ENCODE measurements around the gene BAZ2B. TPM values are rescaled to one million over a fixed set of nuclear protein-coding genes. Genes with fewer than 3 reads are reported as not detected.

The BAZ2B gene
- total RNA-seq, 3 donors from 2014 or later: 58.9 to 98.1 (median 72.5) TPM

GRCh38 chr2:159551806-159552205 is 64.5 kb downstream of the BAZ2B start:
- intact Hi-C loops (cut with DNase I, micrococcal nuclease): no loop called here
- no peaks in the 10 kb centered on the region for H3K36me3 ChIP-seq (ENCODE audit: low read depth)
- H3K4me3 ChIP-seq: no peak overlapping the region
- no peaks in the 10 kb centered on the region for H3K9me3 ChIP-seq
- DNase-seq: no peak
- no peak for ATAC-seq
- H3K4me1 ChIP-seq (ENCODE audit: low read depth): no peaks in the 10 kb centered on the region
- no peak for TF ChIP-seq CTCF (IDR thresholded peaks at IDR 0.05)

DNA sequence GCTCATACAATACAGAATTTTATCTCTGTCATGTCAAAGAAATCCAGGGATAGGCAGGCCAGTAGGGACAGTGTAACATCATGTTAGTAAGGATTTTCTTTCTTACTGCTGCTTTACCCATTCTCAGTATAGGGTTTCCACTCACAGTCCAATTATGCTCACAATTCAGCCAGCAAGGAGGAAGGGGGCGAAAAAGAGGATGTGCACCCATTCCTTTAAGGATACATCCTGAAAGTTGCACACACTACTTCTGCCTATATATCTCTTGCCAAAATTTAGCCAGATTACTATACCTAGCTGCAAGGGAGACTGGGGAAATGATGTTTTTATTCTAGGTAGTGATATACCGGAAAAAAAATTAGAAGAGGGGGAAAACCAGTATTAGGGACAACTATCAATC is 66.1 kb downstream of the BAZ2B start:
- no peak for ATAC-seq
- Histone ChIP-seq H3K4me3 (no peak overlapping the region), H3K9me3 (no peaks in the 10 kb centered on the region), H3K36me3 (ENCODE audit: low read depth) (no peaks in the 10 kb centered on the region), H3K4me1 (ENCODE audit: low read depth) (no peaks in the 10 kb centered on the region)
- no peak for DNase-seq
- intact Hi-C loops (cut with DNase I, micrococcal nuclease): no loop called here
- TF ChIP-seq CTCF (IDR thresholded peaks at IDR 0.05): no peak

DNA sequence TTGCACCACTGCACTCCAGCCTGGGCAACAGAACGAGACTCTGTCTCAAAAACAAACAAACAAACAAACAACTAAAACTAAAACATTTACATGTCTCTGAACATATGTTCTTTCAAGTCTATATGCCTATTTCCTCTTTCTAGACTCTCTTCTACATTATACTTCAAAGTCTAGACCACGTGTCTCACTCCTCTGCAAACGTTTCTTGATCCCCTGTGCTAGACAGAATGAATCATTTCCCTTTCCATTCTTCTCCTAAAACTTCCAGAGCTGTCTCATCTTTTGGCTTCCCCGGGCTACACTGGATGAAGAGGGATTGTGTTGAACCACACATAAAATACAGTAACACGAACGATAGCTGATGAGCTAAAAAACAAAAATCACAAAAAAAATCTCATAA is 67.1 kb downstream of the BAZ2B start:
- TF ChIP-seq CTCF (IDR thresholded peaks at IDR 0.05): no peak
- DNase-seq: no peak
- H3K36me3 ChIP-seq (ENCODE audit: low read depth): no peaks in the 10 kb centered on the region
- intact Hi-C loops (cut with DNase I, micrococcal nuclease): no loop called here
- ATAC-seq: no peak
- H3K4me3 ChIP-seq: no peak overlapping the region
- no peaks in the 10 kb centered on the region for H3K4me1 ChIP-seq (ENCODE audit: low read depth)
- no peaks in the 10 kb centered on the region for H3K9me3 ChIP-seq

GRCh38 chr2:159546716-159547430 is 69.5 kb downstream of the BAZ2B start:
- no peaks in the 10 kb centered on the region for H3K4me1 ChIP-seq (ENCODE audit: low read depth)
- DNase-seq (no peak), ATAC-seq (no peak)
- no peak overlapping the region for H3K4me3 ChIP-seq
- peaks cover 10% of the 10 kb centered on the region for H3K9me3 ChIP-seq
- intact Hi-C loops (cut with DNase I, micrococcal nuclease): no loop called here
- no peak for TF ChIP-seq CTCF (IDR thresholded peaks at IDR 0.05)
- H3K36me3 ChIP-seq (ENCODE audit: low read depth): no peaks in the 10 kb centered on the region

DNA sequence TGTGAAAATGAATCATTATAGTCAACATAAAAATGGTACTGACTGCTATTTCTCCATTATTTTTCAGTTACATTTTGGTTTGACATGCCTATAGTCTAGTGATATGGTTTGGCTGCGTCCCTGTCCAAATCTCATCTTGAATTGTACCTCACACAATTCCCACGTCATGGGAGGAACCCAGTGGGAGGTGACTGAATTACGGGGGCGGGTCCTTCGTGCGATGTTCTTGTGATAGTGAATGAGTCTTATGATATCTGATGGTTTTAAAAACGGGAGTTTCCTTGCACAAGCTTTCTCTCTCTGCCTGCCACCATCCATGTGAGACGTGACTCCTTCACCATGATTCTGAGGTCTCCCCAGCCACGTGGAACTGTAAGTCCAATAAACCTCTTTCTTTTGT is 70.3 kb downstream of the BAZ2B start:
- Histone ChIP-seq H3K9me3 (peaks cover 10% of the 10 kb centered on the region), H3K4me1 (ENCODE audit: low read depth) (no peaks in the 10 kb centered on the region), H3K4me3 (no peak overlapping the region), H3K36me3 (ENCODE audit: low read depth) (no peaks in the 10 kb centered on the region)
- no peak for TF ChIP-seq CTCF (IDR thresholded peaks at IDR 0.05)
- intact Hi-C loops (cut with DNase I, micrococcal nuclease): no loop called here
- DNase-seq (no peak), ATAC-seq (no peak)

DNA sequence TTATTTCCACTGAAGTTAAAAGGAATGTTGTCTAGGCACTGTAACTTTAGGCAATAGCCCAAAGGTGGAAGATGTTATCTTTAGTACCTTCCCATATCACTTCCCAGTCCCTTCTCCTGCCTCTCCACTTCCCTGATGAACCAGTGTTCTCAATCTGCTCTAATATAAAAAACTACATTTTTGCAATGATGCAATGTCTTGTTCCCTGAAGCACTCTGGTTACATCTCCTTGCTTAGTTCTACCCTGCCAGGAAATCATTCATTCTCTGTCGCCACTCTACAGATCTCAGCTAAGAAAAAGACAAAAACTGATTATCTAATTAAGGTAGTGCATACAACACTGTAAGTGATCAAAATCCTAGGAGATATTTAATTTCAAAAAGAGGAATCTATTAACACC is 71.3 kb downstream of the BAZ2B start:
- H3K36me3 ChIP-seq (ENCODE audit: low read depth): no peaks in the 10 kb centered on the region
- no peak for DNase-seq
- H3K9me3 ChIP-seq: peaks cover 10% of the 10 kb centered on the region
- TF ChIP-seq CTCF (IDR thresholded peaks at IDR 0.05): no peak
- intact Hi-C loops (cut with DNase I, micrococcal nuclease): no loop called here
- no peak for ATAC-seq
- H3K4me1 ChIP-seq (ENCODE audit: low read depth): no peaks in the 10 kb centered on the region
- H3K4me3 ChIP-seq: no peak overlapping the region
